ENCODE data around the gene LMF2.
A peak's percentile ranks its signal among the peaks of the same experiment; 100 is the strongest.

Gene LMF2

DNA sequence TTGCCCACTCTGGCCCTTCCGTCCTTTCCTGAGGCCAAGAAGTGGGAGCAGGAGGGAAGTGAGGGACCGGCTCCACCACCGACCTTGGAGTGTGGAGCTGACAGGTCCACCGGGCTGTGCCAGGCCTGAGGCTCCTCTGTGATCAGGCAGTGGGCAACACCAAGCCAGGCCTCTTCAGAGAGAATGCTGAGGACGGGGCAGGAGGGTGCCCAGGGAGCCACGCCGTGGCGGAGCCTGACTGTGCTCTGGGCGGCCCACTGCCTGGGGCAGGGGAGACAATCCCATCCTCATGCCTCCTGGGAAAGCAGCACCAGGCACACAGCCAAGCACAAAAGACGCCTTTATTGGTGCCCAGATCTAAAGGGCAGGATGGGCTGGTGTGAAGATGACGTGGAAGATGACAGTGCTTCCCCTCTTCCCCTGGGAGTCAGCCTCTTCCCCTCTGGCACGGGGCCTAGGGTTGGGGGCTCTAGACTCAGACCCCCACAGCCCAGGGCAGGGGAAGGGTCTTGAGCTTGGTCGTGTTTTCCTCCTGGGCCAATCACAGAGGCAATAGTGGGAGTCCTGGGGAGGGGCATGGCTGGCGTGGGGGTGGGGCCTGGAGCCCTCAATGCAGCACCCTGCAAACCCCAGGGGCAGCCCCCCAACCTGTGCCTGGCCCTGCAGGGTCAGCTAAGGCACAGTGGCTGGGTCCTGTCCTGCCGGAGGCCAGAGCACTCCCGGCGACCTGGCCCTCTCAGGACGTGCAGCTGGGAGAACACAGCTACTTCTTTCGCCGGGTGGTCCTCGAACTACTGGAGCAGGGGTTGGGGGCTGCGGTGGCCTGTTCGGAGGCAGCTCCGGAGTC lies 4.7 kb downstream of the LMF2 start:
- no peak for DNase-seq

DNA sequence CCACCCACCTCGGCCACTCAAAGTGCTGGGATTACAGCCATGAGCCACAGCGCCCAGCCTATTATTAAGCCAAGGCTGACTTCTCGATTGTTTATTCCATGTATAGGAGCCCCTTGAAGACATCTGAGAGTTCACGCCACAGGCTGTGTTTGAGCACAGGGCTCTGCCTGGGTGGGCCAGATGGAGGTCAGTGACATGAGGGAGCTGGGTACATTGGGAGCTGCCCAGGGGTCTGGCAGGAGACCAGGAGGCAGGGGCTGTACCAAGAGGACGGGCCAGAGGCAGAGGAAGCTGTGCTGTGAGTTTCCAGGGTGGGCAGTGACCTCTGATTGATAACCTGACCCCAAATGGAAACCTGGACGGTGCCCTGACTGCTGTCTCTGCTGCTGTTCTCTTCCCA lies 5.4 kb downstream of the LMF2 start:
- no peak for DNase-seq

DNA sequence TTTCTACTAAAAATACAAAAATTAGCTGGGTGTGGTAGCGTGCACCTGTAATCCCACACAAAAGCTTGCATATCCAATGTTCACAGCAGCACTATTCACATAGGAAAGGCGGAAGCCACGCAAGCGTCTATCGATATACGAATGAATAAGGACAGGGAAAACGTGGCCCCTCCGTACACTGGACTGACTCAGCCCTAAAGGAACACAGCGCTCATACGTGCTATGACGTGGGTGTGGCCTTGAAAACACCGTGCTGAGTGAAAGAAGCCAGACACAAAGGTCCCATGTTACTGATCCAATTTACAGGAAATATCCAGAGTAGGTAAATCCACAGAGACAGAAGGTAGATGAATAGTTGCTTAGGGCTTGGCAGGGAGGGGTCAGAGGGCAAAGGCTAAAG lies 7.0 kb downstream of the LMF2 start:
- DNase-seq, result no peak

DNA sequence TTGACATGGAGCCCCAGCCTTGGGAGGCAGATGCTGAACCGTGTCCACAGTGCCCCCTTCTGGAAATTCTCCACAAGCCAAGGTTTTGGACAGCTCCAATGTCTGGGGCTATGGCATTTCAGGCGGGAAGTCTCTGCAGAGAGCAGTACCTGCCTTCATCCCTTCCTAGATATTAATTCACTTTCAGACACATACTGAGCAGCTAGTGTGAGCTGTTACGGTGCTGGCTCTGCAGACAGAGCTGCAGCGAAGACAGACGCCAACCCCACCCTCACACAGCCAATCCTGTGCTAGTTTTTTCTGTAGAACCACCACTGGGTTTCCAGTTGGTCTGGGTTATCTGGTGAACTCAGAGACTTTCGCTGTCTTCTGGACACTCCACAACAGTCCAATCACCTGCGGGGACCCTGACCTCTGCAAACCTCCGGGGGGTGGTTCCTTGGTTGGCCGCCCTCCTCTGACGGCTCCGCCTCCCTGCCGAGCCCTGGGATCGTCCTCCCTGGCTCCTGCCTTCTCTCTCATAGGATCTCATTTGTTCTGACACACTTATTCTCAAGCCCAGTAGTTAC lies 9.1 kb downstream of the LMF2 start:
- peak; percentile 78 to 79 for DNase-seq

DNA sequence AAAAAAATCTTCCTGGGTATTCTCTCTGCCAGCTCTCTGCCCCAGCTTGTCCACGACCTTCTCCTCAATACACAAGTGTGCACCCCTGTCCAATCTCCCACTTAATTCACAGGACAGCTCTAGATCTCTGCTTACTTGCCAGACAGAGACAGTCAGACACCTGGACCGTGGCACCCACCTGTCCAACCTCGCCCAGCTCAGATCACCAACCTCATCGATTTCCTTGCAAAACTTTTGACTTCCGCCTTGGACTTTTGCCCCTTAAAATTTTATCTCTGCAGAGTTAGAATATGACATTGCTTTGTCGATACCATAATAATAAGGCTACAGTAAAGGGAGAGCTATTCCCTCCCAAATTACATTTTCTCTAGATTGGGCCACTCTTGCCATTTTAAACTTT lies 10.4 kb downstream of the LMF2 start:
- DNase-seq, result no peak

DNA sequence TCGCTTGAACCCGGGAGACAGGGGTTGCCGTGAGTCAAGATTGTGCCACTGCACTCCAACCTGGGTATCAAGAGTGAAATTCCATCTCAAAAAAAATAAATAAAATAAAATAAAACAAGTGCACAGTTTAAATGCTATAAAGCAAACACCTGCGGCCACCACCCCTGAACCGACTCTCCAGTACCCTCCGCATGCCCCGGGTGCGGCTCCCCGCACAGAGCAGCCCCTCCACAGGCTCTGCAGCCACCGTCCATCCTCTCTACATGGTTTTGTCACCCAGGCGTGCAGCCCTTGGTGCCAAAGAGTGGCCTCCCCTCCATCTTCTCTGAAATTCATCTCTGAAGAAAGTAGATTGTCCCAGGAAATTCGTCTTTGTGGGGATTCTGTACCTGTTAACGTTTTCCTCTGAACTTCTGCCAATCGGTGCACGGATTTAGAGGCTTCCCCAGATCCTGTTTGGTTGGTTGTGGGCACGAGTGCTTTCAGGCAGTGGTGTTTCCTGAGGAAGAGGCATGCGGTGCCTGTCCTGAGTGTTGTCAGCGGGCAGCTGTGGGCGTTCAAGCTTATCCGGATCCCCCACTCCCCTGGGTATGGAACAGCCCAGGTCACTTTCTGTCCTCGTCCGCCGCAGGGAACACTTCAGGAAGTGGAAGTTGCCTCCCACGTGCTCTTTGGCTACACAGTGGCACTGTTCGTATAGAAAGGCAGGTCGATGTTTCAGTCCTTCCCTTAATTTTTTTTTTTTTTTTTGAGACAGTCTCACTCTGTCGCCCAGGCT lies 16.8 kb downstream of the LMF2 start:
- no peak for DNase-seq

DNA sequence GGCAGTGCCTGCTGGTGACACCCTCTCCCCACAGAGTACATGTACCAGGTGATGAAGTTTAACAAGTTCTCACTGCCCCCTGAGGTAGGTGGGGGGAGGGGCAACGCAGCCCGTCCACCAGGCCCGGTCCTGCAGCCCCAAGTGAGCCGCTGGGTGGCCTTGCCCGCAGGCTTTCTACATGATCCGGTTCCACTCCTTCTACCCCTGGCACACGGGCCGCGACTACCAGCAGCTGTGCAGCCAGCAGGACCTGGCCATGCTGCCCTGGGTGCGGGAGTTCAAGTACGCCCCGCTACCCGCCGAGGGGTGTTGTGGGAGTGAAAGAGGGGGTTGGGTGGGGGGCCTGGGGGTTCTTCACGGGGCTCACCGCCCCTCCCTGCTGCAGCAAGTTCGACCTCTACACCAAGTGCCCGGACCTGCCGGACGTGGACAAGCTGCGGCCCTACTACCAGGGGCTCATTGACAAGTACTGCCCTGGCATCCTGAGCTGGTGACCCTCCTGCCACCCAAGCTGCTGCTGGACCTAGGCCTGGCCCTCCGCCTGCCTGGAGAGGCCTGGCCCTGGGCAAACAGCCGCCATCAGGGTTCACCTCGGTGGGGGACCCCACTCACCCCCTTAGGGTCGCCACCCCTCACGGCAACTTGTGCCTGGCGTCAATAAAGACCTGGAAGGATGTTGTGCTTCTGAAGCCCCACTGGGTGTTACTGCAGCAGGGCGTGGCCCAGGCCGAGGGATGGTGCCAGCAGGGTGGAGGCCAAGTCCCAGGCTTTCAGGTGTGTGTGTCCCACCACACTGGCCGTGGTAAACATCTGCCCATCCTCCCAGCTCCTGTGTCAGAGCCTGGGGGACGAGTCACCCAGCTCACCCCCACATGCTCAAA lies 17.9 kb downstream of the LMF2 start:
- DNase-seq, result no peak

DNA sequence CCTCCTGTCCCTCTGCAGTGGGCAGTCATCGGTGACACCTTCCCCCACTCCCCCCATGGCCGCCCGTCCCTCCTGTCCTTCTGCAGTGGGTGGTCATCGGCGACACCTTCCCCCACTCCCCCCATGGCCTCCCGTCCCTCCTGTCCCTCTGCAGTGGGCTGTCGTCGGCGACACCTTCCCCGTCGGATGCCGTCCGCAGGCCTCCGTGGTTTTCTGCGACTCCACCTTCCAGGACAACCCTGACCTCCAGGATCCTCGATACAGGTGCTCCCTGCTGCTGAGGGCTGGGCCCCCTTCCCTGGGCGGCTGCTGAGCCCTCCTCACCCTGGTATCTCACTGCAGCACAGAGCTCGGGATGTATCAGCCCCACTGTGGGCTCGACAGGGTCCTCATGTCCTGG lies 18.6 kb downstream of the LMF2 start:
- no peak for DNase-seq

DNA sequence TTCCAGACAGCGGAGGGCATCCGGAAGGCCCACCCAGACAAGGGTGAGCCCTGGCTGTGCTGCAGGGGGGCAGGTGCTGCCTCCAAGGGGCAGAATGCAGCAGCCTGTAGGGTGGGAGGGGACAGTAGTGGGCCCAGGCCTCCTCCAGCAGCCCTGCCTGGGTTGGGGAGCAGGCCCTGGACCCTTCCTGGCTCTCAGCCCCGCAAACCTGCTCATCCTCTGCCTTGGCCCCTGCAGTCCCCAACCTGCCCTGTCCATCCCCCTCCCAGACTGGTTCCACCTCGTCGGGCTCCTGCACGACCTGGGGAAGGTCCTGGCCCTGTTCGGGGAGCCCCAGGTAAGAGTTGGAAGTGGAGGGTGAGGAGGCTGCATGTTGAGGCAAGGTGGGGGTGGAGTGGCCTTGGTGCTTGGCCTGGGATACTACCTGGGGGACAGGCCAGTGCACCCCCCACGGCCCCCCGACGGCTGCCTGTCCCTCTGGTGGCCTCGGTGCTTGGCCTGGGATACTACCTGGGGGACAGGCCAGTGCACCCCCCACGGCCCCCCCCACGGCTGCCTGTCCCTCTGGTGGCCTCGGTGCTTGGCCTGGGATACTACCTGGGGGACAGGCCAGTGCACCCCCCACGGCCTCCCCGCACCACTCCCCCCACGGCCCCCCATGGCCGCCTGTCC lies 19.4 kb downstream of the LMF2 start:
- DNase-seq, result no peak

DNA sequence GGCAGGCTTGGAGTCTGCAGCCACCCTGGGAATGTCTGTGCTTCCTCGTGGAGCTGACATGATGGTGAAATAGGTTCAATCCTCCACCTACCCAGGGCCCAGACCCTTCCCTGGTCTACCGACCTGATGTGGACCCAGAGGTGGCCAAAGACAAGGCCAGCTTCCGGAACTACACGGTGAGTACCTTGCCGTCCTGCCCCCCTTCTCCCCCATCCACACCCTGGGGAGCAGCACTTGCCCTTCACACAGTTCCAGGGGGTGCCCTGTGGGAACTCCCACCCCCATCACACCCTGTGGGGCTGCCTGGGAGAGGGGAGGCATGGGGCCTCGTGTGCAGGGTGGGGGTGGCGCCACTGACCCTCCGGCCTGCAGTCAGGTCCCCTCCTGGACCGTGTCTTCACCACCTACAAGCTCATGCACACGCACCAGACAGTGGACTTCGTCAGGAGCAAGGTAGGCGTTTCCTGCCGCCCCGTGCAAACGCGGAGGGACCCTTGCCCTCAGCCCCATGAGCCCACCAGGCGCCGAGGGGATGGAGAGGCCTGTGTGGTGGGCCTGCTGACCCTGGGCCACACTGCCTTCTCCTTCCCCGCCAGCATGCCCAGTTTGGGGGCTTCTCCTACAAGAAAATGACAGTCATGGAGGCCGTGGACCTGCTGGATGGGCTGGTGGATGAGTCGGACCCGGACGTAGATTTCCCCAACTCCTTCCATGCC lies 20.1 kb downstream of the LMF2 start:
- no peak for DNase-seq

DNA sequence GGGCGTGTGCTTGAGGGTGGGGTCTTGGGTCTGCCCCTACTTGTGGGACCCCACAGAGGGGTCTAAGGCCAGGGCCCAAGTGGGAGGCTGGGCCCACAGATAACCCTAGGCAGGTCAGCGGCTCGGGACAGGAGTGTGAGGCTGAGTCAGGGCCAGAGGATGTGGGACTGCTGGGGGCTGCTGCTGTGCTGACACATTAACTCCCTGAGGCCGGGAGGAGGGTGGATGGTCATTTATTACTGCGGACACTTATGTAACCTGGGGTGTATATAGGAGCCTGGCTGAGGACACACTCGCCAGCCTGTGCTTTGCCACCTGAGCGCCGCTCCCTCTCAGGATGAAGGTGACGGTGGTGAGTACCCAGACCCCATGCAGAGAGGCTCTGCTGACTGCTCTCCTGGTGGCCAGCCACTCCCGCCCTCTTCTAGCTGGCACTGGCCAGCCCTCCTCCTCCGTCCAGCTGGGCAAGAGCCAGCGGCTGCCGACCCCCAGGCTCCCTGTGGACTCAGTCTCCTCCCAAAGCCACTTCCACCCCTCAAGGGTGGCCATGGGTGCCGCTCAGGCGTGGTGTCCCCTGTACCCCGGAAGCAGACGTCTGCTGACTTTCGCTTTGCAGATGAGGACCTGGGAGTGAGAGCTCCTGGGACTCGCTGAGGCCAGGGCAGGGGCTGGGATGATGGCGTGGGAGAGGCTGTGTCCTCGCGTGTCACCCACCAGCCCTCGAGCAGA lies 20.8 kb downstream of the LMF2 start, which contains the start of gene MIOX:
TSS of gene MIOX (plus strand) at position 299 of the 729 bp plus-strand sequence. CDS start at position 338, 39 bp downstream.
- DNase-seq, result no peak

DNA sequence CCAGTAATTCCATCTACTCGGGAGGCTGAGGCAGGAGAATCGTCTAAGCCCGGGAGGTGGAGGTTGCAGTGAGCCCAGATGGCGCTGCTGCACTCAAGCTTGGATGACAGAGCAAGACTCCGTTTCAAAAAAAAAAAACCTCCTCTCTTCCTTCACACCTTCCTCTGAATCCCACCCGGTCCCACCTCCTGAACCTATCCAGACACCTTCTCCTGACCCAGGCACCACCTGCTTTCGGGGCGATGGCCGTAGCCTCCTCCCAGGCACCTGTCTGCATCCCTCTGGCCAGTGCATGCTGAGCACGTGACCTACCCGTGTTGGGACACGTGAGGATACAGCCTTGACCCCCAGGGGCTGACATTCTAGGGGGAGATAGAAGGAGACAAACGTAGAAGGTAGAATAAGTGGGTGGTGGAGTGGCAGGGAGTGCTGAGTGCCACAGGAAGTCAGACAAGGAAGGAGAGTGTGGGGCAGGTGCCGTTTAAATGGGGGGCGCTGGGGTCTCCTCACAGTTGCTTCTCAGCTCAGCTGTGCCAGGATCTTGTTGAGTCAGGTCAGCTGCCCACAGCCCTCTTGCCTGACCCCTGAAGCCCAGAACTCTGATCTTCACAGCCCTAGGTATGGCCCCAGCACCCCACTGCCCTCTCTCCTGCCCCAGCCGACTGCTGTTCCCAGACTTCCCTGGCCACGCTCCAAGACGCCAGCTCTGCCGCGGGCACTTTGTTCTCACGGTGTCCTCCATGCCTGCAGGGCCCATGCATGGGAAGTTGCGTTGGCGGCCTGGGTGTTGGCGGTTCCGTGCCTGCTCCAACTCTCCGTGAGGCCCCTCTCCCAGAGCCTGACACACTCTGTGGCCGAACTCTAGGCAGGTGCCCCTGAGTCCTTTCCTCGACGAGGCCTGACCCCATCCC lies 22.0 kb downstream of the LMF2 start:
- DNase-seq, result no peak

DNA sequence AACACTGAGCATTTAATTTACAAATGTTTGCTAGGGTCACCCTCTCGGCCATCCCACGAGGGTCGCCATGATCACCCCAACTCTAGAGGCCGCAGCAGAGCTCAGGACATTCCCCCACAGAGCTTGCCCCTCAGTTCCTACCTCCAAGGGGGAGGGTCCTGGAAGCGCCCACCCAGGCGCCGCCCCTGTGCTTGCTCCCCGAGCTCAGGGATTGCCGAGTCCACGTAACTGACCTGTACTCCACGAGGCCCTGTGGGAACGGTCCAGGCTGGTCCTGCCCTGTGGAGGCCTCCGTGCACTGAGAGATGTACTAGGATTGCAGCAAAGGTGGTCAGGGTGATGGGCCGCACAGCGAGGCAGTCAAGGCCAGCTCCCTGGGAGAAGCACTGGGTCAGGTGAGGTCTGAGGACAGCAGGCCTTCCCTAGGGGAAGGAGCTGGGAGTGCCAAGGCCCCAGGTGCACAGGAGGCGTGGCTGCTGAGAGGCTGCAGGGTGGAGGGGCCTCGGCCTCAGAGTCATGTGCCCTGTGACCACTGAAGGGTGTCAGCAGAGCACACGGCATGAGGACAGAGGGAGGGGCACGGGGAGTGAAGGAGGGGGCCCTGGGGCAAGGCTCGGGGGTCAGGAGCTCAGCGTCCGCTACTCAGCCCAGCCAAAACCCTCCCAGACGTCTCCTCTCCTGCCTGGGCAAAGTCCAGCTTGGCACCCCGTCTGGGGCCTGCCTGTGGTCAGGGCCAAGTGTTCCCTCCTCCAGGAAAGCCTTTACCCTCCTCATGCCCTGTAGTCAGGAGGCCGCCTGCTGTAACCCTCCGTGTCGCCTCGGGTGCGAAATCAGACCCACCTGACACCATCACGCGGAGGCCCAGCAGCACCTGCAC lies 23.3 kb downstream of the LMF2 start:
- no peak for DNase-seq

DNA sequence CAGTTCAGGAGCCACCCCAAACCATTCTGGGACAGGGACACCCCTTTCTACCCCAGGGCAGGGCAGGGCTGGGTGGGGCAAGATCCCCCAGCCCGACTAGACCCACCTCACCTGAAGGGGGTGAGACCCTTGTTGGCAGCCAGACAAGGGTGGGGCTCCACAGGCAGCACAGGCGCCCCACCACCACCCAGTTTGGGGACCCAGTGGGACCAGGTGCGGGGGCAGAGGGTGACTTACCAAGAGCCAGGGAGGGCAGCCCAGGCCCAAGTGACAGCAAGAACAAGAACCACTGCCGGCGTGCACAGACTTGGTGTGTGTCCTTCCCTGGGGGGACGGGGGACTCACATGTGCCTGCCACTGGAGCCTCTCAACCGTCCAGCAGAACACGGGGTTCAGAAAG lies 23.9 kb downstream of the LMF2 start:
- DNase-seq, result no peak

DNA sequence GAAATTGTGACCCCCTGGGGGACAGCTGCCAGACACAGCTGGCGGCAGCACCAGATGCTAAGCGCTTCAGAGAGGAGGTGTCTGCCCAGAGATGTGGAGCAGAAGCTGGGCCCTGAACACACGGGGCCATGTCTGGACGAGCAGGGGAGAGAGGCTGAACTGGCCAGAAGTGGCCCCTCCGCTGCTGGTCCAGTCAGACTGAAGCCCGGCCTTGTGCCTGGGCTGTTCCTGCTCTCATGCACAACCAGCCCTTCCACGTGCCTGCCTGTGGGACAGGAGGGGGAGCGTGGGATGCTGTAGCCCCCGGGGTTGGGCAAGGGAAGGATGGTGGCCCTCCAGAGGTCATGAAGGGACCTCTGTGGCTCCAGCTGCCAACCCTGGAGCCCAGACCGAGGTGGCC lies 24.4 kb downstream of the LMF2 start:
- no peak for DNase-seq

DNA sequence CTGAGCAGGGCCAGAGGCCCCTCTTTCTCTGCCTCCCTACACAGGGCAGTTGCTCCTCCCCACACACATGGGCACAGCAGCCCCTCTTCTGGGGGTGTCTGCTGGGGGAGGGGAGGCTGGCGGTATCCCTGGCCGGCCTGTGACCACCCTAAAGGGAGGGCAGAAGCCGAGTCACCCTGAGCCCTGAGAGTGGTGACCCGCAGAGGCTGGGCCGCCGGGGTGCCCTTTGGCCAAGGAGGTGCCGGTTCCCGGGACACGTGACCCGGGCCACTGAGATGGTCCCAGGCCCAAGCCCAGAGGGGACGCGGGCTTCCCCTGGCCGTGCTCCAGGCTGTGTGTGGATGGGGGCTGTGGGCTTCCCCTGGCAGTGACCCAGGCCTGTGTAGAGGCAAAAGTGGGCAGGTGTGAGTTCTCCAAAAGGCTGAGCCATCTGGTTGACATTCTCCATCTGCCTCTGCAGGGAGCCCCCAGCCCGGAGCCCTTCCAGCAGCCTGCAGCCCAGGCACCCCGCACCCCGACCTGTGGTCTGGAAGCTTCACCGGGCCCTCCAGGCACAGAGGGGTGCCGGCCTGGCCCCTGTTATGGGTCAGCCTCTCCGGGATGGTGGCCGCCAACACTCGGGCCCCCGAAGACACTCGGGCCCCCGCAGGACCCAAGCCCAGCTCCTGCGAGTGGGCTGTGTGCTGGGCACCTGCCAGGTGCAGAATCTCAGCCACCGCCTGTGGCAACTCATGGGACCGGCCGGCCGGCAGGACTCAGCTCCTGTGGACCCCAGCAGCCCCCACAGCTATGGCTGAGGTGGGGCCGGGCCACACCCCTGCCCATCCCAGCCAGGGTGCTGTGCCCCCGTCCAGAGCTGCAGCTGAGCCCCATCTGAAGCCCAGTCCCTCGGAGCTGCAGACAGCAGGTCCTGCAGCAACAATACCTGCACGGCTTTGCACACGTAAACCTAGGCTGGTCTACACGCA lies 25.1 kb downstream of the LMF2 start:
- DNase-seq, result no peak

DNA sequence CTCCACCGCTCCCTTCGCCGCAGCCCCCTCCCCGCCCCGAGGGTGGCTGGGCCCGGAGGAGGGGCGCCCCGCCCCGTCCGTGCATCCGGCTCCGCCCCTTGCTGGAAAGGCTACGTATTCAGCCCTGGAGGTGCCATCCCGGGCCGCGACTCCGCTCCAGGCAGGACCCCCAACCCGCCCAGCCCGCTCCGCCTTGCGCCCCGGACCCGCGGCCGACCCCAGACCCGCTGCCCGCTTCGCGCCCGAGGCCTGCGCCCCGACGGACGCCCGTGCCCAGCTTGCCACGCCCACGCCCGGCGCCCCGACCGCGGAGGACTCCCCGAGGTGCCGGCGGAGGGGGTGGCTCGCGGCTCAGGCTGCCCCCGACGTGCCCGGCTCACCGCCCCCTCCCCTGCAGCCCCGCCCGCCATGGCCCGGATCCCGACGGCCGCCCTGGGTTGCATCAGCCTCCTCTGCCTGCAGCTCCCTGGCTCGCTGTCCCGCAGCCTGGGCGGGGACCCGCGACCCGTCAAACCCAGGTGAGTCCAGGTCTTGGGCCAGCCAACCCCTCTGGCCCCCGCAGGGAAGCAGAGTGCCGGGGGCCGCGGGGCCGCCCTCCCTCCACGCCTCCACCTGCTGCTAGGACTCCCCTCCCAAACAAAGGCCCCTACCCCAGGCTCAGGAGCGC lies 25.9 kb downstream of the LMF2 start, which contains the start of gene ADM2:
TSS of gene ADM2 (plus strand) at position 104 of the 667 bp plus-strand sequence. CDS start at position 409, 305 bp downstream.
- peak; percentile 53 to 75 for DNase-seq

Measured in CD4-positive, alpha-beta T cell treated with Interleukin-4 for 1 hour (primary cell).